HG03439 (cell line): ENCODE results near the gene SLC12A7.
"Not testable (repeated sequence)": the region's sequence is repeated elsewhere in the genome, so short reads cannot be mapped to it uniquely, and the experiment has no call there.

Experiments used
- ATAC-seq: cut with Tn5 transposase; IDR thresholded peaks from one replicate; pipeline ENCODE4 v1.9.1; 2021; ENCODE audit warnings: mild to moderate bottlenecking, moderate library complexity; ENCODE audit not compliant: unreplicated experiment

SLC12A7 gene

DNA sequence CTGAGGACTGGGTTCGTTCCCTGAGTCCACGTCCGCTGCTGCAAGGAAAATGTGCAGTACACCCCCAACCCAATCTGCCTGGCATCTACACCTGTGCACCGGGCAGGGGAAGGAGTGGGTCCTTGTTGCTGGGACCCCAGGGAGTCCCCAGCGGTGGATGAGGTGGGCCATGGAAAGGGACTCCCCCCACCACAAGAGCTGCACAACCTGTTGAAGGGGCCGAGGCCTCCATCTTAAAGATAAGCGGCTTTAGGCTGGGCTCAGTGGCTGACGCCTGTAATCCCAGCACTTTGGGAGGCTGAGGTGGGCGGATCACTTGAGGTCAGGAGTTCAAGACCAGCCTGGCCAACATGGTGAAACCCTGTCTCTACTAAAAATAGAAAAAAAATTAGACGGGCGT, 111.0 kb downstream of the SLC12A7 start:
- ATAC-seq, result not testable (repeated sequence)
